ENCODE data around the gene NEMP1.

Gene NEMP1

DNA sequence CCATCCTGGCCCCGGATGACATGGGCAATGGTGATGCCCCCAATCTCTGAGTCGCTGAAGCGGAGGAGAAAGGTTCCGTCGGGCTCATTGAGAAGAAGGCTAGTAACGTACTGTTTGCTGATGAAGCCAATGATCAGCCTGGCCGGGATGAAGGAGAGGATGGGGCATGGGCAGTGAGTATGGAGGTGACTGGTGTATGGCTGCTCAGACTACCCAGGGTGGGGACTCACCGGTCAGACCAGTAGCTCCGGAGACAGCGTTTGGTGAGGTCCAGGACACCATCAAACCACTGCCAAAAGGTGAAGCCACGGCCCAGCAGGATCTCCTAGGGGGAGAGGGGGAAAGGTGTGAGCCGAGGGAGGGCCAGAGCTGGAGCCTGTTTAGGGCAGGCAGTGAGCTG lies 21.2 kb upstream of the NEMP1 start:
- Histone ChIP-seq H3K4me3 (ENCODE audit: low read depth, low read length) (no peak overlapping the region), H3K9me3 (ENCODE audit: control insufficient read depth, low read length) (no peaks in the 10 kb centered on the region), H3K27ac (no peak overlapping the region), H3K27me3 (ENCODE audit: control insufficient read depth, insufficient read depth, low read length) (no peaks in the 10 kb centered on the region), H3K4me1 (peaks cover 4% of the 10 kb centered on the region), H3K4me2 (ENCODE audit: low read length) (no peak overlapping the region), H3K79me2 (no peaks in the 10 kb centered on the region), H3K9ac (no peak overlapping the region), H3K36me3 (ENCODE audit: control insufficient read depth, insufficient read depth, low read length) (no peaks in the 10 kb centered on the region), H2AFZ (no peak overlapping the region)
- TF ChIP-seq, protein P1, sequence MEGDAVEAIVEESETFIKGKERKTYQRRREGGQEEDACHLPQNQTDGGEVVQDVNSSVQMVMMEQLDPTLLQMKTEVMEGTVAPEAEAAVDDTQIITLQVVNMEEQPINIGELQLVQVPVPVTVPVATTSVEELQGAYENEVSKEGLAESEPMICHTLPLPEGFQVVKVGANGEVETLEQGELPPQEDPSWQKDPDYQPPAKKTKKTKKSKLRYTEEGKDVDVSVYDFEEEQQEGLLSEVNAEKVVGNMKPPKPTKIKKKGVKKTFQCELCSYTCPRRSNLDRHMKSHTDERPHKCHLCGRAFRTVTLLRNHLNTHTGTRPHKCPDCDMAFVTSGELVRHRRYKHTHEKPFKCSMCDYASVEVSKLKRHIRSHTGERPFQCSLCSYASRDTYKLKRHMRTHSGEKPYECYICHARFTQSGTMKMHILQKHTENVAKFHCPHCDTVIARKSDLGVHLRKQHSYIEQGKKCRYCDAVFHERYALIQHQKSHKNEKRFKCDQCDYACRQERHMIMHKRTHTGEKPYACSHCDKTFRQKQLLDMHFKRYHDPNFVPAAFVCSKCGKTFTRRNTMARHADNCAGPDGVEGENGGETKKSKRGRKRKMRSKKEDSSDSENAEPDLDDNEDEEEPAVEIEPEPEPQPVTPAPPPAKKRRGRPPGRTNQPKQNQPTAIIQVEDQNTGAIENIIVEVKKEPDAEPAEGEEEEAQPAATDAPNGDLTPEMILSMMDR (IDR thresholded peaks at IDR 0.05) = no peak

DNA sequence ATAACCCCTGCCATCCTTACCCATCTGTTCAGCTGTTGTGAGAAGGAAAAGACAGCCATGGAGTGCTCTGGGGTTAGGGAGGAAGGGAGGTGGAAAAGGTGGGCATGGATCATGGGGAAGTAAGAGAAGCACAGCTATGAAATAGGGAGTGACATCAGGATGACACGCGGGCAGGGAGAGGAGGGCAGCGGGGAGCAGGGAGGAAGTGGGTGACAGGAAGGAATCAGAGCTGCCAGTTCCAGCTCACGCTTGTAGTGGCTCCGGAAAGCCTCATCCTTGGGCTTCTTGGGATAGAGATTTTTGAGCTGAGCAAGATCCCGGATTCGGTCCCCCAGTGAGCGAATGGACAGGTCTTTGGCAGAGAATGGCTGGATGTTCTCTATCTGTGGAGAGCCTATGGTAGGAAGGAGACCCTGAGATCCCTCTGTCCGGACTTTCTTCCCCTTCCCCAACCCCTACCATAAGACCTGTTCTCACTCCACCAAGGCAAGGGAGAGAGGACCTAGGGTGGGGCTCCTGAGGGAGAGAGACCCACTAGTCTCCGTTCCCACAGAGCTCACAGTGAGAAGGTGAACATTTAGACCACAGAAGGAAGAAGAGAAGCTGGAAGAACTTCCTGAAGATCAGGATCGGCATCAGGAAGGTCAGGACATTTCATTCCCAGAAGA lies 20.6 kb upstream of the NEMP1 start:
- Histone ChIP-seq H3K36me3 (ENCODE audit: control insufficient read depth, insufficient read depth, low read length) (no peaks in the 10 kb centered on the region), H3K4me3 (ENCODE audit: low read depth, low read length) (no peak overlapping the region), H3K4me2 (ENCODE audit: low read length) (no peak overlapping the region), H3K27ac (no peak overlapping the region), H3K4me1 (peaks cover 4% of the 10 kb centered on the region), H3K9ac (no peak overlapping the region), H2AFZ (no peak overlapping the region), H3K9me3 (ENCODE audit: control insufficient read depth, low read length) (no peaks in the 10 kb centered on the region), H3K79me2 (no peaks in the 10 kb centered on the region), H3K27me3 (ENCODE audit: control insufficient read depth, insufficient read depth, low read length) (no peaks in the 10 kb centered on the region)
- TF ChIP-seq, protein P1 (IDR thresholded peaks at IDR 0.05) = no peak

DNA sequence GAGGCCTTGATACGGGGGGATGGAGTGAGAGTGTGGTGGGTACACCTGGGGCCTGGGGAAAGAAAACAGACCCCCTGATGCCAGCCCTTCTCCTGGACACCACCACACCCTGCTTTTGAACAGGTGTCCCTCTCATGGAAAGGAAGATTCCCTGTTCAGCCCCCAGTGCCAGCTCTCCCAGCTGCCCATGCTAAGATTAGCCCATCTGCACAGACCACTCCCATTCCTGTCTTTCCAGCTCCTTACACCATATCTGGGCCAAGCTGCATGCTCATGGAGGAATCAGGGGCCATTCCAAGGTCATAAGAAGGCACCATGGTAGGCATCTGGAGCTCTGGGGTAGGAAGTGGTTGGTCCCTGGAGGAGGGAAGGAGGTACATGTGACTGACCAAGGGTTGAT lies 20.0 kb upstream of the NEMP1 start:
- H2AFZ ChIP-seq = no peak overlapping the region
- no peak overlapping the region for H3K9ac ChIP-seq
- H3K4me1 ChIP-seq = peaks cover 6% of the 10 kb centered on the region
- H3K4me3 ChIP-seq (ENCODE audit: low read depth, low read length) = no peak overlapping the region
- no peaks in the 10 kb centered on the region for H3K36me3 ChIP-seq (ENCODE audit: control insufficient read depth, insufficient read depth, low read length)
- H3K79me2 ChIP-seq = no peaks in the 10 kb centered on the region
- H3K27ac ChIP-seq = no peak overlapping the region
- H3K9me3 ChIP-seq (ENCODE audit: control insufficient read depth, low read length) = no peaks in the 10 kb centered on the region
- TF ChIP-seq, protein P1 (IDR thresholded peaks at IDR 0.05) = no peak
- H3K27me3 ChIP-seq (ENCODE audit: control insufficient read depth, insufficient read depth, low read length) = no peaks in the 10 kb centered on the region
- H3K4me2 ChIP-seq (ENCODE audit: low read length) = no peak overlapping the region

DNA sequence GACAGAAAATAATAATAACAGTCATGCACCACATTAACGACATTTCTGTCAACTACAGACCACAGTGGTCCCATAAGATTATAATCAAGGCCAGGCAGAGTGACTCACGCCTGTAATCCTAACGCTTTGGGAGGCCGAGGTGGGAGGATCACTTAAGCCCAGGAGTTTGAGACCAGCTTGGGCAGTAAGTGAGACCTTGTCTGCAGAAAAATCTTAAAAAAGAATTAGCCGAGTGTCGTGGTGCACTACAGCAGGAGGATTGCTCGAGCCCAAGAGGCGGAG lies 18.9 kb upstream of the NEMP1 start:
- Histone ChIP-seq H3K27me3 (ENCODE audit: control insufficient read depth, insufficient read depth, low read length) (no peaks in the 10 kb centered on the region), H3K9ac (no peak overlapping the region), H3K4me2 (ENCODE audit: low read length) (no peak overlapping the region), H3K36me3 (ENCODE audit: control insufficient read depth, insufficient read depth, low read length) (no peaks in the 10 kb centered on the region), H3K79me2 (peaks cover 3% of the 10 kb centered on the region), H2AFZ (no peak overlapping the region), H3K27ac (no peak overlapping the region), H3K9me3 (ENCODE audit: control insufficient read depth, low read length) (no peaks in the 10 kb centered on the region), H3K4me3 (ENCODE audit: low read depth, low read length) (no peak overlapping the region), H3K4me1 (peaks cover 10% of the 10 kb centered on the region)
- TF ChIP-seq, protein P1 (IDR thresholded peaks at IDR 0.05) = no peak

Measured in parathyroid adenoma (tissue), 2 donors.